ENCODE measurements around the gene ERCC6. TPM values are rescaled to one million over a fixed set of nuclear protein-coding genes. Genes with fewer than 3 reads are reported as not detected.

Gene ERCC6
- total and polyA plus RNA-seq, 2 donors (not counting 1 experiment from before 2014, with no cell fraction given) = 8.1 to 59.8 TPM

DNA sequence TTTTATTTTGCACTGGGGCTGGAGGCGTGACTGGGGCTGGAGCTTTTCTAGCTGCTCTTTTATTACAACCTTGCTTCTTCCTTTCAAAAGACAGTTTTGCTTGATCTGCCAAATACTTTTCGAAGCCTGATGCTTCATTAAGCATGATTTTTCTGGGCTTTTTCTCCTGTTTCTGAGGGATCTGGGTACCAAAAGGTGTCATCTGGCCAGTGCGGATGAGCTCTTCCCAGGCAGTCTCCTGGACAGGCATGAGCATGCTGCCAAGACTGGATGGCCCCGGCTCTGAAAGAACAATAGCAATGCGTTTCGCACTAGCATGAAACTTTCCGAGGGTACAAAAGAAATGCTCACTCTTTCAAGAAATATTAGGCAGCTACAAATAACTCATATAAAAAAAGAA, 14.4 kb downstream of the ERCC6 start:
- Mint-ChIP-seq H3K27ac (no peak overlapping the region), H3K9me3 (ENCODE audit: insufficient read depth) (no peaks in the 10 kb centered on the region), H3K27me3 (no peaks in the 10 kb centered on the region), H3K4me1 (peaks cover 10% of the 10 kb centered on the region), H3K4me3 (no peak overlapping the region)
- Histone ChIP-seq H2AFZ (ENCODE audit: insufficient read depth, low read depth, low read length, poor library complexity, severe bottlenecking) (no peak overlapping the region), H3K9me3 (ENCODE audit: control extremely low read depth in 1 of 3, control insufficient read depth in 2 of 3, insufficient read depth in 1 of 3, low read length in 2 of 3) (no peaks in the 10 kb centered on the region), H3K27me3 (replicated peaks in 1 of 4; ENCODE audit: control extremely low read depth in 1 of 4, control insufficient read depth in 3 of 4, insufficient read depth in 4 of 4, low read length in 3 of 4) (no peaks in the 10 kb centered on the region), H3K36me3 (replicated peaks in 1 of 2; ENCODE audit: control extremely low read depth in 1 of 2, control insufficient read depth in 1 of 2, extremely low read depth in 1 of 2, insufficient read depth in 2 of 2, low read length in 1 of 2) (peaks cover 2 to 59% of the 10 kb centered on the region in 2 experiments), H3K4me3 (ENCODE audit: control extremely low read depth in 1 of 5, extremely low read depth in 1 of 5, insufficient read depth in 1 of 5, low read depth in 2 of 5, low read length in 4 of 5) (no peak overlapping the region), H3K4me1 (ENCODE audit: control insufficient read depth in 2 of 2, insufficient read depth in 2 of 2, low read length in 2 of 2) (no peaks in the 10 kb centered on the region), H3K4me2 (replicated peaks; ENCODE audit: low read depth, low read length, poor library complexity, severe bottlenecking) (no peak overlapping the region), H3K27ac (ENCODE audit: low read length in 2 of 2) (no peak overlapping the region), H4K20me1 (ENCODE audit: control insufficient read depth, insufficient read depth, low read length, poor library complexity, severe bottlenecking) (no peaks in the 10 kb centered on the region), H3K79me2 (ENCODE audit: control insufficient read depth, insufficient read depth, low read length) (peaks cover 2% of the 10 kb centered on the region), H3K9ac (ENCODE audit: low read length) (no peak overlapping the region)
- no peak for ATAC-seq (ENCODE audit: low read depth)
- no peak for DNase-seq
- ChIA-PET CTCF (interaction anchor here (1.2 to 1.4 kb wide), 2 partner anchors 11 to 14 kb away, joined by 3 read pairs; partner anchors contain the start of gene ERCC6), POLR2A (no interaction called here)
- 97% methylated on average over 2 of the region's 7 CpGs for WGBS (ENCODE audit: insufficient coverage)
- intact Hi-C loops (cut with micrococcal nuclease) = no loop called here
- TF ChIP-seq, protein P1, sequence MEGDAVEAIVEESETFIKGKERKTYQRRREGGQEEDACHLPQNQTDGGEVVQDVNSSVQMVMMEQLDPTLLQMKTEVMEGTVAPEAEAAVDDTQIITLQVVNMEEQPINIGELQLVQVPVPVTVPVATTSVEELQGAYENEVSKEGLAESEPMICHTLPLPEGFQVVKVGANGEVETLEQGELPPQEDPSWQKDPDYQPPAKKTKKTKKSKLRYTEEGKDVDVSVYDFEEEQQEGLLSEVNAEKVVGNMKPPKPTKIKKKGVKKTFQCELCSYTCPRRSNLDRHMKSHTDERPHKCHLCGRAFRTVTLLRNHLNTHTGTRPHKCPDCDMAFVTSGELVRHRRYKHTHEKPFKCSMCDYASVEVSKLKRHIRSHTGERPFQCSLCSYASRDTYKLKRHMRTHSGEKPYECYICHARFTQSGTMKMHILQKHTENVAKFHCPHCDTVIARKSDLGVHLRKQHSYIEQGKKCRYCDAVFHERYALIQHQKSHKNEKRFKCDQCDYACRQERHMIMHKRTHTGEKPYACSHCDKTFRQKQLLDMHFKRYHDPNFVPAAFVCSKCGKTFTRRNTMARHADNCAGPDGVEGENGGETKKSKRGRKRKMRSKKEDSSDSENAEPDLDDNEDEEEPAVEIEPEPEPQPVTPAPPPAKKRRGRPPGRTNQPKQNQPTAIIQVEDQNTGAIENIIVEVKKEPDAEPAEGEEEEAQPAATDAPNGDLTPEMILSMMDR (IDR thresholded peaks at IDR 0.05) = no peak
- no peak for TF ChIP-seq EZH2 (IDR thresholded peaks at IDR 0.05; ENCODE audit: borderline replicate concordance, insufficient read depth, low read depth, low read length, poor library complexity, severe bottlenecking)

DNA sequence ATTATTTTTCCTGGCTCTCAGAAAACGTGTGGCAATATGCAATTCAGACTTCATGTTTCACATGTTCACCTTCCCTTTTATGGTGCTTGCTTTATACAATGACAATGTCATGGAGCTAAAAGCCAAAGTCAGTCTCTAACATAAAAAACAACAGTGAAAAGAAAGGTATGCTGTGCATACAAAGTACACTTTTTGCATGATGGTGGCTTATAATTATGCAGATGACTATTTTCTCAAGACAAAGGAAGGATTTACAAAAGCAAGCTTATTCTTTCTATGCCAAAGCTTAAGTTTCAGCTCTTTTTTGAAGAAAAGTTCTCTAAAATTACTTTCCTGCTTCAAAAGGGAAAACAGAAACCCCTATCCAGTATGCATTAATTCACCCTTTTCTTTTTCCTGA, 15.6 kb downstream of the ERCC6 start:
- no peak overlapping the region for H3K27ac ChIP-seq (ENCODE audit: low read length in 2 of 2)
- TF ChIP-seq, protein P1 (IDR thresholded peaks at IDR 0.05) = no peak
- no peak for TF ChIP-seq EZH2 (IDR thresholded peaks at IDR 0.05; ENCODE audit: borderline replicate concordance, insufficient read depth, low read depth, low read length, poor library complexity, severe bottlenecking)
- WGBS (ENCODE audit: insufficient coverage) = 100% methylated on average over 1 of the region's 1 CpG
- H3K9ac ChIP-seq (ENCODE audit: low read length) = no peak overlapping the region
- peaks cover 8% of the 10 kb centered on the region for H3K4me1 Mint-ChIP-seq
- H3K9me3 Mint-ChIP-seq (ENCODE audit: insufficient read depth) = no peaks in the 10 kb centered on the region
- H2AFZ ChIP-seq (ENCODE audit: insufficient read depth, low read depth, low read length, poor library complexity, severe bottlenecking) = no peak overlapping the region
- CTCF ChIA-PET = interaction anchor here (0.8 to 1.9 kb wide), 5 partner anchors 11 to 865 kb away, joined by 3 to 5 read pairs (median 4); no protein-coding TSS in a partner anchor
- H3K27me3 Mint-ChIP-seq = no peaks in the 10 kb centered on the region
- H3K27ac Mint-ChIP-seq = no peak overlapping the region
- DNase-seq (no peak), ATAC-seq (ENCODE audit: low read depth) (no peak)
- no peaks in the 10 kb centered on the region for H3K4me1 ChIP-seq (ENCODE audit: control insufficient read depth in 2 of 2, insufficient read depth in 2 of 2, low read length in 2 of 2)
- peaks cover 2 to 54% of the 10 kb centered on the region in 2 experiments for H3K36me3 ChIP-seq (replicated peaks in 1 of 2; ENCODE audit: control extremely low read depth in 1 of 2, control insufficient read depth in 1 of 2, extremely low read depth in 1 of 2, insufficient read depth in 2 of 2, low read length in 1 of 2)
- intact Hi-C loops (cut with micrococcal nuclease) = no loop called here
- H4K20me1 ChIP-seq (ENCODE audit: control insufficient read depth, insufficient read depth, low read length, poor library complexity, severe bottlenecking) = peaks cover 10% of the 10 kb centered on the region
- no peak overlapping the region for H3K4me3 Mint-ChIP-seq
- no peaks in the 10 kb centered on the region for H3K9me3 ChIP-seq (ENCODE audit: control extremely low read depth in 1 of 3, control insufficient read depth in 2 of 3, insufficient read depth in 1 of 3, low read length in 2 of 3)
- H3K27me3 ChIP-seq (replicated peaks in 1 of 4; ENCODE audit: control extremely low read depth in 1 of 4, control insufficient read depth in 3 of 4, insufficient read depth in 4 of 4, low read length in 3 of 4) = no peaks in the 10 kb centered on the region
- POLR2A ChIA-PET = no interaction called here
- peaks cover 4% of the 10 kb centered on the region for H3K79me2 ChIP-seq (ENCODE audit: control insufficient read depth, insufficient read depth, low read length)
- H3K4me2 ChIP-seq (replicated peaks; ENCODE audit: low read depth, low read length, poor library complexity, severe bottlenecking) = no peak overlapping the region
- no peak overlapping the region for H3K4me3 ChIP-seq (ENCODE audit: control extremely low read depth in 1 of 5, extremely low read depth in 1 of 5, insufficient read depth in 1 of 5, low read depth in 2 of 5, low read length in 4 of 5)
